GM21576 (cell line): ENCODE results near the gene HNRNPA0.
"Not testable (repeated sequence)": the region's sequence is repeated elsewhere in the genome, so short reads cannot be mapped to it uniquely, and the experiment has no call there.

Source experiments
- ATAC-seq: cut with Tn5 transposase; IDR thresholded peaks from one replicate; pipeline ENCODE4 v1.9.1; 2021; ENCODE audit warnings: mild to moderate bottlenecking, moderate library complexity; ENCODE audit not compliant: unreplicated experiment

Gene HNRNPA0

DNA sequence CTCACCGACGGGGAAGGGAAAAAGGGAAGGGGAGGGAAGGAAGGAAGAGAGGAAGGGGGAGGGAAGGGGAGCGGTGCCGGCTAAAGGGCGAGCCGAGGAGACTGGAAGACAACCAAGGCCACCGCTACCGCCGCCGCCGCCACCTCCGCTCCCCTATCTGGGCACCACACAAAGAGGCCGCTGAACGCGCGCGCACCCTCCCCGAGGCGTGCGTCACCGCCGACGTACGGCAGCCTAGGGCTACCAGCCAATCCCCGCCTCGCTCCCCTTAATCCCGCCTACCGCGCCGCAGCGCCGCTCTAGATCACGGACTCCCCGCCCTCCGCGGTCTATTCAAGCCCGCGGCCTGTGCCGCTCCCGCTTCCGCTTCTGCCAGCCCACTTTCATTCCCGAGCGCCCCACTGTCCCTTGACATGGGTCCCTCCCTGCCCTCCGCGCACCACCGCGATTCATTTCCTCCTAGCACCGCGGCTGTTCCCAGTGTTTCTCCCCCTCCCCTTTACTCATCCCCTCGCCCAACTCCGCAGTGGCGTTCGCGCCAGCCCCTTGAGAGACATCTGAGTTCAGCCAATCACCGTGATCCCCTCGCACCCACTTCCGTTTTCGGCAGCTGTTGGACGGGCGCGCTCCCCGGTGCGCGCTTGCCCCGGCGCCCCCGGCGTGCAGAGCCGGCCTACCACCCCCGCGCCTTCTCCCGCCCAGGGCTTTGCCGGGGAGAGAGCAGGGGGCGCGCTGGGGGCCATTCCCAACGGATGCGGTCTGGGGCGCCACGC, at the start of gene HNRNPA0:
Gene HNRNPA0, minus strand, starts transcription at position 176 of the 773 bp plus-strand sequence. CDS start 297 bp downstream, outside the sequence.
- peak; percentile 75 for ATAC-seq

DNA sequence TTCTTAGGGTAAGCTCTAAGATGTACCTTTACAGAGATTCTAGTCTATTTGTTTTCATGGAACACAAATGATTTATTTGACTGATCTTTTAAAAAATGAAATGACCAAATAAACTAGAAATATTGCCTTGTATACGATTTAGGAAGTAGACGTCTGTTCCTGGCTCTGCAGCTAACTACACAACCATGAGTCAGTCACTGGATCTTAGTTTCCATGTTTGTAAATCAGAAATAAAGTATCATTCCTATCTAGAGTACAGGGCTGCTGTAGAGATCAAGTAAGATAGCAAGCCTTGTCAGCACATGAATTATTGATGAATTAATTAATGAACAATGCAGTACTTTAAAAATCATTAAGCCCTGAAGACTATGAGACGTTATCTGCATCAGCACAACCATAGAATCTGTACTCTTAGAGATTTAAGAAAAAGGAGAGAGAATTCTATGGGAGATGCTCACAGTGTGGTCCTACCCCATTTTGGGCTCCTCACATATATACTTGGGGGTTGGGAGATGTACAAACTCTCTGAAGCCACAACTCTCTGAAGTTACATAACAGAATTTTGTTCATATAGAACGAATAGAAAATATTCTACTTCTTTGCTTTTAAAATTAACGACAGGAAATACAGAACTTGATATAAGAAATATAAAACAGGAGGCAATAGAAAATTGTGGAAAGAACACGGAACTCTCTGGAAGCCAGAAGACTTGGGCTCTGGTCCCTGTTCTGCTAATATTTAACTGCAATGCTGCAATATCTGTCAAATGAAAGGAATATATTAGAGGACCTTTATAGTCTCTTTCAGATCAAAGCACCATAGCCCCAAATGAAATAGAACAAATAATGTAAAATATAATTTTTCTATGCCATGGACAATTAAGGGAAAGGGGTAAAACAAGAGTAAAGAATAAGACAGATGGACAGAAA, 48.4 kb upstream of the HNRNPA0 start:
- no peak for ATAC-seq

DNA sequence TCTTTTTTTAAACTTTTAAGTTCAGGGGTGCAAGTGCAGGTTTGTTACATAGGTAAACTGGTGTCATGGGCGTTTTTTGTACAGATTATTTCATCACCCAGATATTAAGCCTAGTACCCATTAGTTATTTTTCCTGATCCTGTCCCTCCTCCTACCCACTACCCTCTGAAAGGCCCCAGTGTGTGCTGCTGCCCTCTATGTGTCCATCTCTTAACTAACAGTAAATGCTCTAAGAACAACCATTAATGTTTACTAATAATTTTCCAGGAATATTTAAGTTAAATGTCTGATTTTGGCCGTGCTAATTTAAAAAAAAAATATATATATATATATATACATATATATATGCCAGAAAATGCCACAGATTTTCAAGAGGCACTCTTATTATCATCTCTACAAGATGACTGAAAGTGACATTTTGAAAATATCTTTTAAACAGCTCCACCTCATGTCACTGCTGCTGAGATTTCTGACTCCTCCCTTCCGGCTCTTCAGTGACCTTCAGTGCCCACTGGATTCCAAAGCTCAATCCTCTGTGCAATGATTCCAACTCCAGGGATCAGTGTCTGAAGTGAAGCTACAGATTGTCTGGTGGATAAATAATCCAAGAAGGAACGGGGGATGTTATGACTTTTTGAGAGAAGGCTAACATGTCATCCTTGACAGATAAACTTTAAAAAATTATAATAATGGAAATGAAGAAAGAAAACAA, 46.7 kb upstream of the HNRNPA0 start:
- ATAC-seq, result no peak

DNA sequence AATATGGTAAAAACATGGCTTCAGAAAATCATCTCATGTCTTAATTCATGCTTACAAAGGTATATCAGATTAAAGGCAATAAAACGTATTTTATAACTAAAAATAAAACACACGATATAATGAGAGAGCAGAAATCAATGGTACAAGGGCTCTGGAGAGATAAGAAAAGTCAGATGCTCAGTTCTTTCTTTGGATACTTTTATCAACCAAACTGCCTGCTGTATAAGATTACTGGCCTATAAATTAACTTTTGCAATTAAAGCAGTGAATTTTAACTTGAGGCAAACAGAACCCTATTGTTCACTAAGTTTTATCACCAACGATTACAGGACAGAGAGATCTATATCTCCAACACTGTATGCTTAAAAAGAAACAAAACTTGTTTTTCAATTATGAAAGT, 42.1 kb upstream of the HNRNPA0 start:
- no peak for ATAC-seq

DNA sequence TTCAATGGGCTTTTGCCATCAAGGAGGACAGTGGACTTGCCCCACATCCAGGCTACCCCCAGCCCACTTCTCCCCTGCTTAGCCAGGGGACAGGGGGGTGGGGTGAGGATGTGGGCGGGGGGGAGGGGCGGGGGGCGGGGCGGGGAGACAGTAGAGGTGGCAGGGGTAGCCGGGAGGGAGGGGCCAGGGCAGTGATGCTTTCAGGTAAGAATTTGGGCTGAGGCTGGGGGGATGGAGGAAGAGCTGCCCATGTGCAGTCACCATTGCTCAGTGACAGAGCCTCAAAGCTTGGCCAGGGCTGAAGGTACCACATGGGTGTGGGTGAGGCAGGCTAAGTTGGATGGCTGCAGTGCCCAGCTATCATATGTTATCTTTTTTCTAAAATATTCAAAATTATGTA, 40.7 kb upstream of the HNRNPA0 start:
- ATAC-seq, result no peak

GRCh38 chr5:137792303-137792702, 38.1 kb upstream of the HNRNPA0 start:
- no peak for ATAC-seq

DNA sequence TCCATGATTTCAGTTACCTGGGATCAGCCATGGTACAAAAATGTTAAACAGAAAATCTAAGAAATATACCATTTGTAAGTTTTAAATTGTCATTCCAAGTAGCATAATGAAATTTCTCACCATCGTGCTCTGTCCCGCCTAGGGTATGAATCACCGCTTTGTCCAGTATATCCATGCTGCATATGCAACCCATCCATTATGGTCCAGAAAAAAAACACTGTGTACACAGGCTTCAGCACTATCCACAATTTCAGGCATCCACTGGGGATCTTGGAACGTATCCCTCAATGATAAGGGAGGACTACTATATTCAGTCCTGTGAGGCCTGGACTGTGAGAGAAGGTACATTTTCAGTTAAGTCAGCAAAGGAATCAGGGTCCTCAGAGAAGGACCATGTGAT, 37.6 kb upstream of the HNRNPA0 start:
- ATAC-seq, result no peak

DNA sequence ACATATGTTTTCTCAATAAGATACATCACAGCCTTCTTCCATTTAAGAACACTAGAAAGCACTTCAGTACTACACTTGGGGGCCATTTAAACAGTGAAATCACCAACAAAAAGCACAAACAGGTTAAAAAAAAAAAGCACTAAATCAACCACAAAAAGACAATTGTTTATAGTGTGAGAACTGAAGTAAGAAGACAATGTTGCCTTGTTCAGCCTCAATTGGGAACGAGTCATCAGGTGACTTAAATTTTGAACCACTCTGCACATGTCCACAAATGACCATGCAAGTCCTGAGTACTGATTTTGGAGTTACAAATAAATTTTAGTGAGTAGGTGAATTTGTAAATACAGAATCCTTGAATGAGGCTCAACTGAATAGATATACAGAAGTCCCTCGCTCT, 37.2 kb upstream of the HNRNPA0 start:
- ATAC-seq, result no peak

- not testable (repeated sequence) for ATAC-seq
Observed at GRCh38 chr5:137788560-137788959, 34.4 kb upstream of the HNRNPA0 start.

GRCh38 chr5:137782984-137783536, 28.9 kb upstream of the HNRNPA0 start:
- no peak for ATAC-seq

DNA sequence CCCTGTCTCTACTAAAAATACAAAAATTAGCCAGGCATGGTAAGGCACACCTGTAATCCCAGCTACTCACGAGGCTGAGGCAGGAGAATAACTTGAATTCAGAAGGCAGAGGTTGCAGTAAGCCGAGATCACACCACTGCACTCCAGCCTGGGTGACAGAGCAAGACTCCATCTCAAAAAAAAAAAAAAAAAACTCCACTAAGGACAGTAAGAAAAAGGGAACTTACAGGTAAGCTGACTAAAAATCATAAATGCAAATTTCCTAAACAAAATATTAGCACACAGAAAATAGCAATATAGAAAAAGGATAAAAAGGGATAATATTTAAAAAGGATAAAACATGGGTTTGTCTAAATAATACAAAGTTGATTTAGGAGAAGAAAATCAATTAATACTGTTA, 27.9 kb upstream of the HNRNPA0 start:
- no peak for ATAC-seq

GRCh38 chr5:137778772-137779564, 24.8 kb upstream of the HNRNPA0 start:
- no peak for ATAC-seq

- not testable (repeated sequence) for ATAC-seq
Observed at GRCh38 chr5:137767937-137768336, 13.8 kb upstream of the HNRNPA0 start.

DNA sequence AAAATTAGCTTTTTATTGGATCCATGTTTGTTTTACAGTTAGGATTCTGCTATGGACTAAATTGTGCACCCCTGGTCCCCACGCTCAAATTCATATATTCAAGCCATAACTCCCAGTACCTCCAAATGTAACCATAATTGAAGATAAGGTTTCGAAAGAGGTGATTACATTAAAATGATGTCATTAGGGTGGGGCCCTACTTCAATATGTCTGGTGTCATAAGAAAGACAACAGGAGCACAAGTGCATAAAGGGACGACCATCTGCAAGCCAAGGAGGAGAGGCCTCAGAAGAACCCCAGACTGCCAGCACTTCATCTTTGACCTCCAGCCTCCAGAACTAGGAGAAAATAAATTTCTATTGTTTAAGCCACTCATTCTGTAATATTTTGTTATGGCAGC, 7.4 kb upstream of the HNRNPA0 start:
- no peak for ATAC-seq

- ATAC-seq, result no peak
Observed at GRCh38 chr5:137760719-137761516, 6.8 kb upstream of the HNRNPA0 start.

DNA sequence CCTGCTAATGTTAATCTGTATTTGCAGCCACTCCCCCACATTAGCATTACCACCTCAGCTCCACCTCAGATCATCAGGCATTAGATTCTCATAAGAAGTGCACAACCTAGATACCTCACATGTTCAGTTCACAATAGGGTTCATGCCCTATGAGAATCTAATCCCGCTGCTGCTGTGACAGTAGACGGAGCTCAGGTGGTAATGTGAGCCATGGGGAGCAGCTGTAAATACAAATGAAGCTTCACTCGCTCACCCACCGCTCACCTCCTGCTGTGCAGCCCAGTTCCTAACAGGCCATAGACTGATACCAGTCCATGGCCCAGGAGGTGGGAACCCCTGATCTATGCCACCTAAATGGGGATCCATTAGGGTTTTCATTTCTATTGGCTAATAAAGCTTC, 6.1 kb upstream of the HNRNPA0 start:
- ATAC-seq, result no peak

- peak; percentile 33 for ATAC-seq
Observed at GRCh38 chr5:137758715-137759306, 4.6 kb upstream of the HNRNPA0 start.

DNA sequence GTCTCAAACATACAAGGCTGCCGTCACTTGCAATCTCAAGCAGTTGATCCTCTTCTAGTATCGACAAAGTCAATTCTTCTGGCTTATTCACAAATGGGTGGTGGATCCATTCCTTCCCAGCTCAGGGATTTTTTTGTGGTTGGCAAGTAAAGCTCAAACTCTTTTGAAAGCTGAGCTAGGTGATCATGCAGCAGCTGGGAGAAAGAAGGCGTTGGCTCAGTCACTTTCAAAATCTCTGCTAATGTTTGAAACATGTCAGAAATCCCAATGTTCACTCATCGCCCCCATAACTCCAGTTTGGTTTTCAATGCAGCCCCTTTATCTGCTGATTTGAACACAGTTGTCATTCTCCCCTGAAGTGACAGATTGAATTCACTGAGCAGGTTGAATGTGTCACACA, 4.0 kb upstream of the HNRNPA0 start:
- ATAC-seq, result no peak

- no peak for ATAC-seq
Observed at GRCh38 chr5:137757634-137758033, 3.5 kb upstream of the HNRNPA0 start.
